Peyer's patch (tissue), 4 donors: ENCODE results near the gene MECP2.

Experiments used
- CTCF ChIP-seq, 6 experiments: fragments of 450-650 bp in 4 of 6; fragments of 200-600 bp in 2 of 6; sonication (generic) in 1 of 6; IDR thresholded peaks; one replicate each; pipeline ENCODE4 v1.5.1; 2017 to 2019; ENCODE audit warnings: antibody characterized with exemption in 6 of 6, mild to moderate bottlenecking in 3 of 6, moderate library complexity in 1 of 6
- POLR2A ChIP-seq, 2 donors: fragments of 450-650 bp; IDR thresholded peaks; one replicate each; pipeline ENCODE4 v1.5.1; 2017; ENCODE audit warnings: antibody characterized with exemption in 2 of 2, mild to moderate bottlenecking in 2 of 2, moderate library complexity in 2 of 2

GRCh38 chrX:154090731-154091130 lies 6.8 kb downstream of the MECP2 start:
- TF ChIP-seq CTCF (IDR thresholded peaks at IDR 0.05) (no peak), POLR2A (IDR thresholded peaks at IDR 0.05) (no peak)
